HG03066 (cell line): ENCODE data around the gene ME2.
"Not testable (repeated sequence)": the region's sequence is repeated elsewhere in the genome, so short reads cannot be mapped to it uniquely, and the experiment has no call there.

ENCODE experiments used
- ATAC-seq: cut with Tn5 transposase; IDR thresholded peaks from one replicate; pipeline ENCODE4 v1.9.1; 2021; ENCODE audit warnings: low read depth; ENCODE audit not compliant: unreplicated experiment

The ME2 gene

GRCh38 chr18:50969448-50969847, 90.5 kb downstream of the ME2 start:
- ATAC-seq, result no peak

- ATAC-seq, result no peak
Measured at GRCh38 chr18:50970006-50970405, 91.1 kb downstream of the ME2 start.

- ATAC-seq, result not testable (repeated sequence)
Measured at GRCh38 chr18:50972404-50972803, 93.5 kb downstream of the ME2 start.

GRCh38 chr18:50973367-50974126, 94.6 kb downstream of the ME2 start:
- ATAC-seq, result no peak

- ATAC-seq, result no peak
Measured at GRCh38 chr18:50977037-50977760, 98.3 kb downstream of the ME2 start.

GRCh38 chr18:50981381-50981780, 102.5 kb downstream of the ME2 start:
- ATAC-seq, result no peak

- no peak for ATAC-seq
Measured at GRCh38 chr18:50982086-50982801, 103.3 kb downstream of the ME2 start.

GRCh38 chr18:50982802-50983179, 103.9 kb downstream of the ME2 start:
- no peak for ATAC-seq

GRCh38 chr18:50986360-50987087, 107.6 kb downstream of the ME2 start:
- no peak for ATAC-seq

GRCh38 chr18:50987261-50987660, 108.3 kb downstream of the ME2 start:
- ATAC-seq, result no peak

- ATAC-seq, result no peak
Measured at GRCh38 chr18:50989711-50990110, 110.8 kb downstream of the ME2 start.

GRCh38 chr18:50992351-50992762, 113.4 kb downstream of the ME2 start:
- no peak for ATAC-seq

- no peak for ATAC-seq
Measured at GRCh38 chr18:50994031-50994430, 115.1 kb downstream of the ME2 start.

- not testable (repeated sequence) for ATAC-seq
Measured at GRCh38 chr18:51003174-51003573, 124.3 kb downstream of the ME2 start.
